Skin of body (tissue), 2 donors: Measurements from ENCODE around the gene GPR135. TPM values are rescaled to one million over a fixed set of nuclear protein-coding genes. Genes with fewer than 3 reads are reported as not detected.

Experiments
- DNase-seq: peaks from one replicate; lab custom pipeline; 2025; lab: John Stamatoyannopoulos, UW
- total RNA-seq: library from RNA; depleted of rRNA; stranded (reverse); fragments of >200 nt; gene quantifications from one replicate; pipeline ENCODE4 v1.2.3, GENCODE V29; 2014

GPR135 gene
- 3.2 TPM for total RNA-seq

DNA sequence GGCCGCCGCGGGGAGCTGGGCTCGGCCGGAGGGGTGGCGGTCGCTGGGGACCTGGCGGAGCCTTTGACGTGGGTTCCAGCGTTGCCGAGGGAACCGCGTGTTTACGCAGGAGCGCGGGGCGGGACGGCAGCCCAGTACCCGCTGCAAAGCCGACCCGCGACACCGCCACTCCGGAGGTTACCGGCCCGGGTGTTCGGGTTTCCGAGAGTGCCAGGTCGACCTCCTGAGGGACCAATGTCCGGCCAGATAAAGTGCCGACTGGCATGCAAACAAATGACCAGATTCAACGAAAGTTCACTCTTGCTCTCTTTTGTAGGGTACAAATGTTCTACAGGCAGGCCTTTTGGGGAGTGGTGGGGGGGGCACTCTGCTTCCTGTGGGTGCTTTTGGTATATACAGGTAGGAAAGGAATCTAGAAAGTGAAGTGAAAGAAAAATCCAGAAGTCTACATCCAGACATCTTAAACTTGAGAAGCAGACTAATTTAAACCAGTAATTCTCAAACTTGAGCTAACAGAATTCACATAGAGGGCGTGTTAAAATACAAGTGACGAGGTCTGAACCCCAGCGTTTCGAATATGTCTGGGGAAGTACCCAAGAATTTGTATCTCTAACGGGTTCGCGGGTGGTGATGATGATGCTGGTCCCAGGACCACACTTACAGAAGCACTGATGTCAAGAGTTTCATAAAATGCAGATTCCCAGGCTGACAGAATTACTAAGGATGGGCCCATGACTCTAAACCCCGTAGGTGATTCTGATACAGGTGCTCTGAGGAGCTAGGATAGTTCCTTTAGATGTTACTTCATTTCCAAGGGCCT, at the start of gene GPR135:
TSS of gene GPR135 (minus strand) at position 65 of the 820 bp plus-strand sequence. CDS start 154 bp downstream, outside the sequence.
- no peak for DNase-seq

DNA sequence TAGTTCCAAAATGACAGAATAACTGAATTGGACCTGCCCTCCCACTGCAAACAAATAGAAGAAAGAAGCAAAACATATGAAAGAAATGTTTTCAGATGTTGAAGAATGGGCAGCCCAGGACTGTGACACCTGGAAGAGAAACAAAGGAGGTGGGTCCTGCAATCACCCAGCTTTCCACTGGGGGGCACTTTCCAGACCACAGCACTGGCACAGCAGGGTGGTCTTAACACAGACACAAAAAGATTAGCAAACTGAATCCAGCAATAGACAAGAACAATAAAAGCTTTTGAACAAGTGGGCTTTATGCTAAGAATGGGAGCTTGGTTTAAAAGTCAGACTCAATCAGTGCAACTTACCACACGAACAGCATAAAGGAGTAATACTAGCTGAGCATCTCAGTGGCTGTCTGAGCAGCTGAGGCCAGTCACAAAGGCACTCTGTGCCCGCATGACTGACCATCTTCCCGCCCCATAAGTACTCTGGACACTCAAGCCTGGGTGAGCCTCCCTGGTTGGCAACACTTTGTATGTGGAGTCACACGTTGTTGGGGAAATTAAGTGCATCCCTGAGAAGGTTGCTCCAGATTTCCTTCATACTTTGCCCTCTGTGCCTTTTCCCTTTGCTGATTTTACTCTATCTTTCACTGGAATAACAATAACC, 46.9 kb upstream of the GPR135 start:
- DNase-seq = no peak

- DNase-seq = no peak
Measured at GRCh38 chr14:59510966-59511365, 45.8 kb upstream of the GPR135 start.

DNA sequence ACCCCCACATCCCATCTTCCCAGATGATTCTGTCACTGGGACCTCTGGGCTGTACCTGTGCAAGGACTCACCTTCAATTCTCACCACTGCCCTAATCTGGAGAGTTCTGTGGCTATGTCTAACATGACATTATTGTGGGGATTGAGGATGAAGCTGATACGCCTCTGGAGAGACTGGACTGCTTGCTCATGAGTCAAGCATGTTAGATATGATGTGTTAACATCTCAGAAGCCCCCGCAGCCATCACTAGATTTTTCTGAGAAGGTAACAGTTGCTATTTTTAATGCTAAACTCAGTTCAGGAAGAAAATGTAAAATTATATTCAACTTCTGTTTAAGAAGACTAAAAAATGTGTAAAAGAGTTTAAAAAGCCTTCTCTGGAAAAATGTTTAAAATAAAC, 44.8 kb upstream of the GPR135 start:
- DNase-seq = no peak

GRCh38 chr14:59509101-59509500, 43.9 kb upstream of the GPR135 start:
- no peak for DNase-seq

DNA sequence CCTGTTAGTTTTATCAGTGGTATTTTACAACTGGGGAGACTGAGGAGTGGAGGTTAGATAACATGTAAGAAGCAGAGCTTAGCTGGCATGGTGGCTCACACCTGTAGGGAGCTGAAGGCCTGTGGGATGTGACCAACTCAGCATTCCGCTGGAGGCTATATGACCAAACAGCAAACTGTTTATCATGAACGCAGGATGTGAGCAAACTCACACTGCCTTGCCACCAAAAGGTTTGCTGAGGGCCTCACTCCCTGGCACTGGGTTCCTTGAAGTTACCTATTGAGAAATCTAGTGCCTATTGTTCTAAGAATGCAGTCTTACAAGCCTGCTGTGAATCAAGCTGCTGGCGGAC, 42.5 kb upstream of the GPR135 start:
- no peak for DNase-seq

GRCh38 chr14:59507063-59507751, 42.0 kb upstream of the GPR135 start:
- peak; percentile 21 for DNase-seq

DNA sequence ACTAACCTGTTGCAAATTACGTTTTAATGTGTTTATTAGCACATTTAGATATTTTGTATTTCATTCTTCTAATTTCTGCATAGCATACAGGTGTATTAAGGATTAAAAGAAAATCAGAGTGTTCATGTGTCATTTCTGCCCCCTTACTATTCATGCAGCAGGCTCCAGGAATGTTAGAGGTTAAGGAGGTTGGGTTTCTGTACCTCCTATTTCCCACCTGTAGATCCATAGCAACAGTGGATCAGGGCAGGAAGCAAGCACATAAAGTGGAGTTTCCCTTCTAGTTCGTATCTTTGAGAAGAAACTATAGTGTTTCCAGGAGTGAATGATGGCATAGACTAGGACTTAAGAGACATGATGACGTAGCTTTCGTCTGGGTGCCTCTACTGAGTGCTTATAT, 38.1 kb upstream of the GPR135 start:
- no peak for DNase-seq

DNA sequence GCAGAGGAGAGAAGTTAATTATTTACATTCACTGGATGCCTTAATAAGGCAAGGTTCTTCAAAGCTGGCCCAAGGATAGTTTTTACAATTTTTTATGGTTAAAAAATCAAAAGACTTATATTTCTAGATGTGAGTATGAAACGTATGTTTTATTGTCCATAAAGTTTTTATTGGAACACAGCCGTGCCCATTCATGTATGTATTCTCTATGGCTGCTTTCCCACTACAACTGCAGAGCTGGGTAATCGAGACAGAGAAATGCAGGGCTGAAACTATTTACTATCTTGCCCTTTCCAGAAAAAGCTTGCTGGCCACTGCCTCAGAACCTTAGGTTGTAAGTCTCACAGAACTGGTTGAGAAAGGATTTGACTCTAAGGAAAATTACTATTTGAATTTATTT, 35.6 kb upstream of the GPR135 start:
- no peak for DNase-seq

GRCh38 chr14:59492384-59492783, 27.2 kb upstream of the GPR135 start:
- no peak for DNase-seq

GRCh38 chr14:59490756-59491155, 25.6 kb upstream of the GPR135 start:
- DNase-seq = no peak

DNA sequence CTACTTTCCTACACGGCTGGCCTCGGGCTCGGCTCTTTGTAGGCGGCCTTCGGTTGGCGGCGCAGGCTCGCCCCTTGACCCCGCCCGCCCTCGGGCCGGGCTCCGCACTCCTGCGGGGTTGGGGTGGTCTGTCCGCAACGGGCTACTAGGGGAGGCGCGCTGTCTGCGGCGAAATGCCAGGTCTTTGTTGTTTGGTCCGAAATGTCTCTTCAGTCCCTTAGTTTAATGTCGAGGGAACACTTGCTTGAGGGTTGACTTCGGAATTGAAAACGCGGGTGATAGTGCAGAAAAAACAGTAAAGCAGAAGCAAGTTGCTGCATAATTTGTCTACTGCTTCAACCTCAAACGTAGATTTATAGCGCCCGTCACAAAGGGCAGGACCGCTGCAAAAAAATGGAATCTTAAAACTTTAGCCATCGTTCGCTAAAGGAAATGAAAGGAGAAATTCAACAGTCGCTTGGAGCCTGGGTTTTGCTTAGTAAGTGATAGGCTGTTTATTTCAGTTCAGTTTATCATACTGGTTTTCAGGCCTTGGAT, 19.5 kb upstream of the GPR135 start:
- DNase-seq = peak; percentile 73

DNA sequence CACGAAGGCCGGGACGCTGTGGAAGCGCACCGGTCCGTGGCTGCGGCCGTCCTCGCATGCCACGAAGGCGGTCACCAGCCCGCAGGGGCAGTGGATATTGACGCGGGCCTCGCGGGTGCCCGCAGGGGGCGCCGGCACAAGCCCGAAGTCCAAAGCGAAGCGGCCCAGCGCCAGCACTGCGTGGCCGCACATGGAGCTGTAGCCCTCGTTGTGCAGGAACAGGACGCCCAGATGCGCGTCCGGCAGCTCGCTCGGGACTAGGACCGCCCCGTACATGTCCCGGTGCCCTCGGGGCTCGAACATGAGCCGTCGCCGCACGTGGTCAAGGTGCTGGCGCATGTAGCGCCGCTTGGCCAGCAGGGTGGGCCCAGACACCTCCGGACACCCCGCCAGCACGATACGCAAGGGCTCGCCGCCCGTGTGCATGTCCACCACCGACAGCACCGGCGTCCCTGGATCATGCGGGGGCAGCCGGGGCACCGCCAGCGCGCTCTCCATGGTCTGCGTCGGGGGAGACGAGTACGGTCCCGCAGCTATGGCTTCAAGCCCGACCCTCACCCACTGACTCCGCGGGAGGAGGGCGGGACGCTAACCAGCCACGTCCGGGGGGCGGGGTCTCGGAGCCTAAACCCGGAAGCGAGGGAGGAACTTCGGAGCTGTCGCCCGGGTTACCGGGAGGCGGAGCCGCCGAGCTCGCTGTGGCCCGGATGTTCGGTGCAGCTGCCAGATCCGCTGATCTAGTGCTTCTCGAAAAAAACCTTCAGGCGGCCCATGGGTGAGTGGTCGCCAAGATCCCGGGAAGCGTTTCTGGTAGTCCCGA, 18.8 kb upstream of the GPR135 start, which contains the start of the genes JKAMP and L3HYPDH:
TSS of gene JKAMP (plus strand) at position 699 of the 820 bp plus-strand sequence. CDS start at position 772, 73 bp downstream.
TSS of gene L3HYPDH (minus strand) at position 590 of the 820 bp plus-strand sequence. CDS start at position 498, 92 bp downstream.
- DNase-seq = peak; percentile 96

- DNase-seq = peak; percentile 35
Measured at GRCh38 chr14:59483363-59483762, 18.2 kb upstream of the GPR135 start.

DNA sequence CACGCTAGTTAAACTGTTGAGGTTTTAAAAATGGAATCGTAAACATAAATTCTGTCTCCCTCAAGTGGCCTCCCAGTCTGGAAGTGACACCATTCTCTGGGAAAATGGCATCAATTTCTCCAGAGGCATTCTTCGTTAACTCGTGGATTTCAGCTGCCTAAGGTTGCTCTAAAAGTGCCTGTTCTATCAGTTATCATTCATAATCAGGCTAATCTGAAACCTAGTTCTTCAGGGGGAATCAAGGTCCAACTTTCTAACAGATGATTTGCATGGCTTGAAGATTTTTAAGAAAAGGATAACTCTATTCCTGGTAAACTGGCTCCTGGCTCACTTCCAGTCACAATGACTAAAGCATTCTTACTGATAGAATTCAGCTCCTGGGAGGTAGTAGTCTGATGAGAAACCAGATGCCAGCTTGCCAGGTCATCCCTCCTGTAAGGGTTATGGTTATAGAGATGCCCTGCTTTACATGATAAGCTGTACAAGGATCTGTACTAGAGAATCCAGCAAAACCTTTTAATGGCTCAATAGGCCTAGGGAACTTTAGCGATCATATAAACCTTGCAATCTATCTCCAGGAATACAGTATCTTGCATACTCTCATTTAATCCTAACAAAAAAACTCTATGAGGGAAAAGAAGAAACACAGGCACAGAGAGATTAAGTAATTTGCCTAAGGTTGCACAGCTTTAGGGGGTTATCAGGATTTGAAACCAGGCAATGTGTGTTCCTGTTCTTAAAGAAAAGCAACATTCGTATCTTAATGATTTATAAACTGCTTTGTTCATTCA, 17.6 kb upstream of the GPR135 start:
- DNase-seq = peak; percentile 49

DNA sequence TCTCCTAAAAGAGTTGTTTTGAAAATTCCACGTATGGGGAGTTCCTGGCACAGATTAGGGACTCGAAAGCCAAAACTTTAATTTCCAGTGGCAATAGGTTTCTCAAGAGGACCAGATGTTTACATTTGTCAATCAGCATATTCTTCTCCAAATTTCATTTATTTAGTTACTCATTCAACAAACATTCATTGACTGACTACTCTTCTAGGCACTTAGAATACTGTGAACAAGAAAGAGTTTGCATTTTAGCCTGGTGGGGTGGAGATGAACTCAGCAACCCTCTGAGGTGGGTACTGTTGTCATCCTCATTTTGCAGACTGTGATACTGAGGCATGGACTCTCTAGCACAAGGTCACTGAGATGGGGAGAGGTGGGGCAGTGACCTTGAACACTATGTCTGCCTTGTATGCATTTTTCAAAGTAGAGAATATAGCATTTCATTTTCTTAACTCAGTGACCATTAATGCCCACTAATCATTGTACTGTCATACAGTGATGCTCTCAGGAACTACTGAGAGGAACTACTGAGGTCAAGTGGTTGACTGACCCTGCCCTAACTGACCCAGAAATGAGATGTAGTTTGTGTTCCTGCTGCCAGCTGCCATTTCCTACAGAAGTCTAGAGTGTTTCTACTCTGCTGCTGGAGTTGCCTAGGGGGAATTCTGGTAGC, 16.8 kb upstream of the GPR135 start:
- peak; percentile 7 for DNase-seq

GRCh38 chr14:59481407-59481806, 16.2 kb upstream of the GPR135 start:
- no peak for DNase-seq

GRCh38 chr14:59480166-59480565, 15.0 kb upstream of the GPR135 start:
- DNase-seq = no peak

DNA sequence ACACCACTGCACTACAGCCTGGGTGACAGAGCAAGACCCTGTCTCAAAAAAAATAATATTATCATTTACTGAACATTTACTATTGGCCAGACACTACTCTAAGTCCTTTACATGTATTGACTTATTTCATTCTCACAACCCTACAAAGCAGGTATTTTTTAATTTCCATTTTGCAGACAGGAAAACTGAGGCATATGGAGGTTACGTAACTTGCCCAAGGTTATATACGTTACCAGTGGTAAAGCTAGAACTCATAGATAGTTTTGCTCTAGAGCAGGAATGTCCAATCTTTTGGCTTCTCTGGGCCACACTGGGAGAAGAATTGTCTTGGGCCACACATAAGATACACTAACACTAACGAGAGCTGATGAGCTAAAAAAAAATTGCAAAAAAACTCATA, 13.4 kb upstream of the GPR135 start:
- no peak for DNase-seq

- no peak for DNase-seq
Measured at GRCh38 chr14:59475709-59476108, 10.5 kb upstream of the GPR135 start.
